ENCODE results near the gene ARHGAP40.

ARHGAP40 gene

GRCh38 chr20:38563802-38564431 lies 37.7 kb upstream of the ARHGAP40 start:
- no peak for TF ChIP-seq CTCF (IDR thresholded peaks at IDR 0.05; ENCODE audit: insufficient read depth, low read depth, low read length, missing control alignments)
- no peak overlapping the region for H3K4me3 ChIP-seq (ENCODE audit: low read depth, low read length)
- no peak for DNase-seq (ENCODE audit: low read depth)

DNA sequence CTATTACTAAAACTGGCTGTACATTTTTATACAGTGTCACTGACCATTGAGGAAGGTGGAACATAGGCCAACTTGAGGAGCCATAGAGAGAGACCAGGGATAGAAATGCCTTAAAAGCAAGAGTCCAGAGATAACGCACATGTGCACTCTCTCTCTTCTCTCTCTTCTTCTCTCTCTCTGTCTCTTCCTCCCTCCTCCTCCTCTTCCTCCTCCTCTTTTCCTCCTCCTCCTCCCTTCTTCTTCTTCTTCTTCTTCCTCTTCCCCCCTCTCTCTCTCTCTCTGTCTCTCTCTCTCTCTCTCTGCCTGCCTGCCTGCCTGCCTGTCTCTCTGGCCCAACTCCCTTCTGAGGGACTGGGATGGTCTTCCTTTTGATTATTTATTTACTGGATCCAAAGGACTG lies 36.9 kb upstream of the ARHGAP40 start:
- H3K4me3 ChIP-seq (ENCODE audit: low read depth, low read length) = no peak overlapping the region
- TF ChIP-seq CTCF (IDR thresholded peaks at IDR 0.05; ENCODE audit: insufficient read depth, low read depth, low read length, missing control alignments) = no peak
- no peak for DNase-seq (ENCODE audit: low read depth)

DNA sequence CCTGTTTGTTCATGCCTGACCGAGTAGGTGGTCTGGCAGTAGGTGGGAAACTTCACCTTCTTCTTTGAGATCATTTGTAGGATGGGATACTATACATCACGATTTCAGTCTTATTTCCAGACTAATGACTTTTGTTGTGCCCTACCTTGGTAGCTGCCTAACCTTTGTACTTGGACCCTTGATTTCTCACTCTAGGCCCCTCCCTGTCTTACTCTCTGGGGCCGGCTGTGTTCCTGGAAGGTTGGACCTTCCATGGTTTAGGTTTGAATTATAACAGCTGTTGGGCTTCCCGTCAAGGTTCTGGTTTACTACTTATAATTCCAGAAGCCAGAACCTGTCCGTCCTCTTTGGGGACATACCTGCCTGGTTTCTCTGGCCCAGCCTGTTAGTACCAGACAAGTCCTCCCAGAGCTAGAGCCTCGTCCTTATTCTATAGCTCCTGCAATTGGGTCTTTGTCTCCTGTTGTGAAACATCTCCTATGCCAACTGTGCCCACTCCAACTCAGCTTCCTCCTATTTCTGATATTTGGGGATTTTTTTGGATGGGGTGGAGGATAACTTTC lies 35.5 kb upstream of the ARHGAP40 start:
- no peak overlapping the region for H3K4me3 ChIP-seq (ENCODE audit: low read depth, low read length)
- no peak for DNase-seq (ENCODE audit: low read depth)
- TF ChIP-seq CTCF (IDR thresholded peaks at IDR 0.05; ENCODE audit: insufficient read depth, low read depth, low read length, missing control alignments) = no peak

GRCh38 chr20:38569747-38570525 lies 31.7 kb upstream of the ARHGAP40 start:
- TF ChIP-seq CTCF (IDR thresholded peaks at IDR 0.05; ENCODE audit: insufficient read depth, low read depth, low read length, missing control alignments) = no peak
- no peak overlapping the region for H3K4me3 ChIP-seq (ENCODE audit: low read depth, low read length)
- no peak for DNase-seq (ENCODE audit: low read depth)

GRCh38 chr20:38573413-38573812 lies 28.2 kb upstream of the ARHGAP40 start:
- TF ChIP-seq CTCF (IDR thresholded peaks at IDR 0.05; ENCODE audit: insufficient read depth, low read depth, low read length, missing control alignments) = no peak
- no peak overlapping the region for H3K4me3 ChIP-seq (ENCODE audit: low read depth, low read length)
- DNase-seq (ENCODE audit: low read depth) = no peak

DNA sequence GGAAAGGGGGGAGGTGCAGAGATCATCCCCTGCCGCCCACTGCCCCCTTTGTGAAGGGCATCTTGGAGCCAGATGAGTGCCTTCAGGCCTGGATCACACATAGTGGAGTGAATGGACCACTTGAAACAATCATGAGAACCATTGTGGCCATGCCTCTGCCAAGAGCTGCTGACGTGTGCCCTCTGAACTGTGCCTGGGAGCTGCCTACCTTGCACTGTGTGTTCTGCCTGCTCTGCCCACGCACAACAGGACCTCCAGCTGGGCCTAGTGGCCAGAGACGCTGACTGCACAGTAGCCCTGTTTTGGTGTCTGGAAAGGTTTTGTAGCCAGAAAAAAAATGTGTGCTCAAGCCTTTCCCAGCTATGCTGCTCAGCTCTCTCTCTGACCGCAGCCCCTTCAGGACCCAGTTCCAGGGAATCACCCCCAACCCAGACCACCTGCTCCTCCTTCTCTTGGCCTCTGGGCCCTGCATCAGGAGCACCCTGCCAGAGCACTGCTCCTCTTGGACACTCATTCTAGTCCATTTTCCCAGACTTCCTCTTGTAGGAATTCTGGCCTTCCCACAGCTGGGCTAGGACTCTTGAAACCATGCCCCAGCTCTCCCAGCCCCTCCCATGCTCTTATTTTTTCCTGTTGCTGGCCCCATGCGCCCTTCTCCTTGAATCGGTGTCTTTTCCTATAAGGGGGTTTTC lies 22.2 kb upstream of the ARHGAP40 start:
- TF ChIP-seq CTCF (IDR thresholded peaks at IDR 0.05; ENCODE audit: insufficient read depth, low read depth, low read length, missing control alignments) = no peak

More for the DNA sequence above, 22.2 kb upstream of the ARHGAP40 start:
- H3K4me3 ChIP-seq (ENCODE audit: low read depth, low read length) = no peak overlapping the region
- DNase-seq (ENCODE audit: low read depth) = no peak
